ENCODE results near the gene PRPF31. TPM values are rescaled to one million over a fixed set of nuclear protein-coding genes. Genes with fewer than 3 reads are reported as not detected.
A peak's percentile ranks its signal among the peaks of the same experiment; 100 is the strongest.

Gene PRPF31
- total and polyA plus RNA-seq, 9 of the 15 experiments (the other 6 are each of a cell fraction or from before 2014, with no cell fraction given): 5.8 to 92.2 (median 69.2) TPM

DNA sequence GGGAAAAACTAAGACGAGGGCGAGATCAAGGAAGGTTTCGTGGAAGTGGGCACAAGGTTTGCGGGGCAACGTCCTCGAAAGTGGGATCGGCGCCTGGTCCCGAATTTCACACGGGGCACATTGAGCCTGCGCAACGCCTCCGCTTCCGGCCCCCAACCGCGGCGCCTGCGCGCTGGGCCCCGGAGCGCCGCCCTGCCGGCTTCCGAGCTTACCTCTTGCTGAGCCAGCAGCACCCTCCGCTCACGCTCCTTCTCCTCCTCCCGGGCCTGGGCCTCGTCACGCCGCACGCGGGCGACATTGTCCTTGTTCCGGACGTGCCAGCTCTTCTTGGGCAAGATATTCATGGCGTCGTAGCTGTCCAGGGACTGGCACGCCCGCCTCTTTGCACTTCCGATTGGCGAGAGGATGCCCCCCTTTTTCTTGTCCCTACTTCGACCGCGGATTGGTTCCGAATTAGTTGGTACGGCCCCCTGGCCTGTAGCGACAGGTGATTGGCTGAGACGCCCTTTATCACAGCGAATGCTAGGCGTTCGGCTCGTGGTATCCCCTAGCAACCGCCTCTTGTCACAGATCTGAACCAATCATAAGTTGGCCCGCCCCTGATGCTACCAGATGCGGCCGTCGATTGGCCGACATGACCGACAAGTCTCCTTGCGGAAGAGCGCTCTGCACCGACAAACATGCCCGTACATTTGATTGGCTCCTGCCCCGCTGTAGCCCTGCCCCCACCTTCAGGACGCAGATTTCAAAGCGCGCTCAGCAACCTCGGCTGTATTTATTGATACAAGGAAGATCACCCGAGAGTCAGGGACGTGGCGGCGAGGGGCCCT lies 44.0 kb downstream of the PRPF31 start, which contains the start of gene LENG1 (continued):
- TF ChIP-seq ZNF24 (IDR thresholded peaks at IDR 0.05) (no peak), ZNF583 (CRISPR knock-in tag; IDR thresholded peaks at IDR 0.05) (no peak), SMARCC2 (IDR thresholded peaks at IDR 0.05; ENCODE audit: low read depth) (no peak), ZBTB43 (CRISPR knock-in tag; IDR thresholded peaks at IDR 0.05) (no peak), MEIS2 (IDR thresholded peaks at IDR 0.05; ENCODE audit: partially characterized antibody) (peak; percentile 81), KAT2B (IDR thresholded peaks at IDR 0.05; ENCODE audit: low read depth, low read length) (no peak), CHD2 (IDR thresholded peaks at IDR 0.05; ENCODE audit: low read depth, low read length) (peak; percentile 88), ZNF121 (CRISPR knock-in tag; conservative IDR thresholded peaks at IDR 0.05) (no peak), SIN3A (IDR thresholded peaks at IDR 0.05; ENCODE audit: borderline replicate concordance in 2 of 2, control insufficient read depth in 1 of 2, low read depth in 2 of 2, low read length in 2 of 2) (peak in 1 of 2 experiments; percentile 71; a peak in 3 of 4 replicates), RUNX1 (IDR thresholded peaks at IDR 0.05; ENCODE audit: low read depth) (peak; percentile 54; the same call in 1 of the 2 replicates), U2AF2 (optimal IDR thresholded peaks at IDR 0.05; ENCODE audit: low read depth, low read length) (no peak), DACH1 (IDR thresholded peaks at IDR 0.05; ENCODE audit: partially characterized antibody) (no peak), DPF2 (IDR thresholded peaks at IDR 0.05) (no peak), SREBF2 (CRISPR knock-in tag; IDR thresholded peaks at IDR 0.05) (no peak), ILF3 (IDR thresholded peaks at IDR 0.05; ENCODE audit: borderline replicate concordance) (no peak), STAT5B (CRISPR knock-in tag; IDR thresholded peaks at IDR 0.05) (no peak), ESRRB (CRISPR knock-in tag; IDR thresholded peaks at IDR 0.05; ENCODE audit: borderline replicate concordance) (no peak), HEY1 (CRISPR knock-in tag; IDR thresholded peaks at IDR 0.05; ENCODE audit: borderline replicate concordance) (no peak), KDM1A (IDR thresholded peaks at IDR 0.05) (peak in 1 of 2 experiments; percentile 53; a peak in 1 of 4 replicates), ZNF134 (CRISPR knock-in tag; conservative IDR thresholded peaks at IDR 0.05) (no peak), ZNF764 (CRISPR knock-in tag; IDR thresholded peaks at IDR 0.05; ENCODE audit: low read depth) (no peak)
- TF ChIP-seq, protein P1, sequence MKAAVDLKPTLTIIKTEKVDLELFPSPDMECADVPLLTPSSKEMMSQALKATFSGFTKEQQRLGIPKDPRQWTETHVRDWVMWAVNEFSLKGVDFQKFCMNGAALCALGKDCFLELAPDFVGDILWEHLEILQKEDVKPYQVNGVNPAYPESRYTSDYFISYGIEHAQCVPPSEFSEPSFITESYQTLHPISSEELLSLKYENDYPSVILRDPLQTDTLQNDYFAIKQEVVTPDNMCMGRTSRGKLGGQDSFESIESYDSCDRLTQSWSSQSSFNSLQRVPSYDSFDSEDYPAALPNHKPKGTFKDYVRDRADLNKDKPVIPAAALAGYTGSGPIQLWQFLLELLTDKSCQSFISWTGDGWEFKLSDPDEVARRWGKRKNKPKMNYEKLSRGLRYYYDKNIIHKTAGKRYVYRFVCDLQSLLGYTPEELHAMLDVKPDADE (conservative IDR thresholded peaks at IDR 0.05; ENCODE audit: control insufficient read depth, low read depth, low read length): peak; percentile 81; the same call in 1 of the 2 replicates
- TF ChIP-seq, protein P2, sequence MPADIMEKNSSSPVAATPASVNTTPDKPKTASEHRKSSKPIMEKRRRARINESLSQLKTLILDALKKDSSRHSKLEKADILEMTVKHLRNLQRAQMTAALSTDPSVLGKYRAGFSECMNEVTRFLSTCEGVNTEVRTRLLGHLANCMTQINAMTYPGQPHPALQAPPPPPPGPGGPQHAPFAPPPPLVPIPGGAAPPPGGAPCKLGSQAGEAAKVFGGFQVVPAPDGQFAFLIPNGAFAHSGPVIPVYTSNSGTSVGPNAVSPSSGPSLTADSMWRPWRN (IDR thresholded peaks at IDR 0.05; ENCODE audit: low read depth): no peak
- TF ChIP-seq, protein P3, sequence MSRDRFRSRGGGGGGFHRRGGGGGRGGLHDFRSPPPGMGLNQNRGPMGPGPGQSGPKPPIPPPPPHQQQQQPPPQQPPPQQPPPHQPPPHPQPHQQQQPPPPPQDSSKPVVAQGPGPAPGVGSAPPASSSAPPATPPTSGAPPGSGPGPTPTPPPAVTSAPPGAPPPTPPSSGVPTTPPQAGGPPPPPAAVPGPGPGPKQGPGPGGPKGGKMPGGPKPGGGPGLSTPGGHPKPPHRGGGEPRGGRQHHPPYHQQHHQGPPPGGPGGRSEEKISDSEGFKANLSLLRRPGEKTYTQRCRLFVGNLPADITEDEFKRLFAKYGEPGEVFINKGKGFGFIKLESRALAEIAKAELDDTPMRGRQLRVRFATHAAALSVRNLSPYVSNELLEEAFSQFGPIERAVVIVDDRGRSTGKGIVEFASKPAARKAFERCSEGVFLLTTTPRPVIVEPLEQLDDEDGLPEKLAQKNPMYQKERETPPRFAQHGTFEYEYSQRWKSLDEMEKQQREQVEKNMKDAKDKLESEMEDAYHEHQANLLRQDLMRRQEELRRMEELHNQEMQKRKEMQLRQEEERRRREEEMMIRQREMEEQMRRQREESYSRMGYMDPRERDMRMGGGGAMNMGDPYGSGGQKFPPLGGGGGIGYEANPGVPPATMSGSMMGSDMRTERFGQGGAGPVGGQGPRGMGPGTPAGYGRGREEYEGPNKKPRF (IDR thresholded peaks at IDR 0.05; ENCODE audit: low read depth, low read length): no peak
